Camera-type eye (tissue), 1 donor: ENCODE measurements around the gene DUOXA2. TPM values are rescaled to one million over a fixed set of nuclear protein-coding genes. Genes with fewer than 3 reads are reported as not detected.

ENCODE experiments used
- total RNA-seq: library from RNA; depleted of rRNA; stranded (reverse); fragments of >200 nt; gene quantifications from one replicate; pipeline ENCODE4 v1.2.3, GENCODE V29; 2014

The DUOXA2 gene
- total RNA-seq, result not detected

GRCh38 chr15:45114076-45114750, at the start of gene DUOXA2, which contains the start of gene DUOX2:
TSS of gene DUOXA2 (plus strand) at chr15:45114326. CDS start at chr15:45114606, 280 bp downstream.
TSS of gene DUOX2 (minus strand) at chr15:45114172. CDS start at chr15:45113411, 761 bp downstream.

DNA sequence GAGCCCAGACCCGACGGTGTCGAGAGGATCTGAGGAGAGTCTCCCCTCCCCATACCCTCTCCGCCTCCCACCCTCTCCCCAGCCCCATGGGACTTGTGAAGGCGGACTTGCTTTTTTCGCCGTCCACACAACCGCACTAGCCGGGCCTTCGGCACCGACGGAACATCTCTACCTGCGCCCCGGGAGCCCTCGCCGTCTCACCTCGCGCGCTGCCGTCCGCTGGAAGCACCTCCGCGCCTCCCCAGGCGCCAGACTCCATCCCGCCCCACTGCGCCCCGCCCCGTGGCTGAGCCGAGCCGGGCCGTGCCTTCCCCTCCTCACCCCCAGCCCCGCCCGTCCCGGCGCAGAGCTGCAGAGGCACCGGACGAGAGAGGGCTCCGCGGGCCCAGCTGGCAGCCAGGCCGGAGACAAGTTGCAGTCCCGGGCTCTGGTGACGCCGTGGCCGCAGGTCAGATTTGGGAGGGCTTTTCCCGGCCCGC, 15.6 kb downstream of the DUOXA2 start, which contains the start of the genes DUOX1 and DUOXA1:
TSS of gene DUOX1 (plus strand) at position 344 of the 479 bp plus-strand sequence. CDS start 1,973 bp downstream, outside the sequence.
TSS of gene DUOXA1 (minus strand) at position 229 of the 479 bp plus-strand sequence. CDS start 6,865 bp downstream, outside the sequence.

Other genes starting within 250 kb of the DUOXA2 start
- gene TERB2, start 157.6 kb upstream of the DUOXA2 start, total RNA-seq, result not detected
- 25.8 TPM for gene SORD, start 91.1 kb upstream of the DUOXA2 start, total RNA-seq
- gene DUOX2, start 154 bp upstream of the DUOXA2 start, total RNA-seq, result 0.11 TPM
- gene DUOXA1, start 15.6 kb downstream of the DUOXA2 start, total RNA-seq, result 2.0 TPM
- 2.0 TPM for gene DUOX1, start 15.7 kb downstream of the DUOXA2 start, total RNA-seq
- 40.8 TPM for gene SHF, start 73.6 kb downstream of the DUOXA2 start, total RNA-seq
- not detected for gene SLC28A2, start 137.9 kb downstream of the DUOXA2 start, total RNA-seq